K562 (cell line): ENCODE results near the gene FAM156A. TPM values are rescaled to one million over a fixed set of nuclear protein-coding genes. Genes with fewer than 3 reads are reported as not detected.
"Not testable (repeated sequence)": the region's sequence is repeated elsewhere in the genome, so short reads cannot be mapped to it uniquely, and the experiment has no call there.

ENCODE experiments used
- ATAC-seq: fragments of 200-7000 bp; cut with Tn5 transposase; 3 replicates; pipeline ENCODE4 v1.9.1; 2020; ENCODE audit warnings: moderate library complexity
- BruUV-seq: library from RNA; stranded (reverse); fragments of 400-500 nt; replicated peaks from 2 replicates; lab custom pipeline; 2021; lab: Mats Ljungman, UMichigan
- CTCF ChIA-PET: fragments of 300-600 bp; formaldehyde crosslinking; extraction: SDS; loops from one replicate; lab custom pipeline; 2021; ENCODE audit warnings: low intra/inter-chr PET ratio; lab: Yijun Ruan, JAX
- POLR2A ChIA-PET: fragments of 300-600, 350-650 bp; sonication (Branson Sonifier 250); formaldehyde crosslinking; extraction: SDS; loops from one replicate; lab custom pipeline; 2021; ENCODE audit warnings: antibody characterized with exemption, inconsistent platforms; lab: Yijun Ruan, JAX
- DNase-seq, 4 experiments: peaks; one replicate each; pipeline versions ENCODE4 v3.0.0 to v3.0.0-alpha.2; 2011 to 2018; ENCODE audit warnings: low spot score in 3 of 4, mixed read lengths in 3 of 4; ENCODE audit errors: extremely low read depth in 1 of 4
- FAIRE-seq: peaks from 2 replicates; lab custom pipeline; 2011; peaks lifted over from hg19 to GRCh38; lab: Jason Lieb, UNC
- H2AFZ ChIP-seq: 2 replicates; pipeline ENCODE4 v1.6.0; 2011; ENCODE audit warnings: low read depth, low read length, control low read depth, inconsistent platforms
- H3K27ac ChIP-seq: fragments of 200-600 bp; 3 replicates; pipeline ENCODE4 v1.8.0; 2011; ENCODE audit warnings: low read depth, mild to moderate bottlenecking, control low read depth, inconsistent platforms, low read length, moderate library complexity, mixed read lengths; ENCODE audit errors: extremely low read depth
- H3K27me3 ChIP-seq, 2 experiments: fragments of 300-600 bp in 1 of 2; 2 replicates in 1 of 2; 3 replicates in 1 of 2; pipeline versions ENCODE4 v1.6.0 to v1.8.0; 2011; ENCODE audit warnings: inconsistent platforms in 2 of 2, low read length in 2 of 2, mild to moderate bottlenecking in 1 of 2, mixed read lengths in 1 of 2, moderate library complexity in 1 of 2; ENCODE audit not compliant: control insufficient read depth in 2 of 2, insufficient read depth in 2 of 2
- H3K36me3 ChIP-seq: fragments of 300-600 bp; 3 replicates; pipeline ENCODE4 v1.8.0; 2011; ENCODE audit warnings: mild to moderate bottlenecking, low read length, inconsistent platforms; ENCODE audit not compliant: control insufficient read depth, insufficient read depth
- H3K4me1 ChIP-seq, 2 experiments: fragments of 200-600 bp in 1 of 2; replicated peaks in 1 of 2; 2 replicates in 1 of 2; 3 replicates in 1 of 2; pipeline versions ENCODE4 v1.5.1 to v1.8.0; 2011; ENCODE audit warnings: inconsistent platforms in 2 of 2, low read length in 2 of 2, mild to moderate bottlenecking in 1 of 2, mixed read lengths in 1 of 2, moderate library complexity in 1 of 2; ENCODE audit not compliant: control insufficient read depth in 2 of 2, insufficient read depth in 2 of 2
- H3K4me2 ChIP-seq: 2 replicates; pipeline ENCODE4 v1.6.1; 2011; ENCODE audit warnings: low read length, control low read depth, inconsistent platforms, mixed read lengths; ENCODE audit not compliant: insufficient read depth
- H3K4me3 ChIP-seq: fragments of 200-600 bp; sonication (generic), shearing (Covaris generic); 2 replicates; pipeline ENCODE4 v1.5.1; 2016; ENCODE audit warnings: control low read depth, inconsistent platforms
- H3K79me2 ChIP-seq: fragments of 200-600 bp; 3 replicates; pipeline ENCODE4 v1.8.0; 2011; ENCODE audit warnings: low read length, inconsistent platforms; ENCODE audit not compliant: control insufficient read depth, insufficient read depth
- H3K9ac ChIP-seq, 2 experiments: 2 replicates each; pipeline versions ENCODE4 v1.6.0 to v1.6.1; 2011; ENCODE audit warnings: low read depth in 2 of 2, low read length in 2 of 2, control low read depth in 1 of 2, inconsistent platforms in 1 of 2, mild to moderate bottlenecking in 1 of 2, mixed read lengths in 1 of 2; ENCODE audit not compliant: insufficient read depth in 1 of 2
- H3K9me1 ChIP-seq: one replicate; pipeline ENCODE4 v1.6.0; 2011; ENCODE audit warnings: inconsistent platforms, mild to moderate bottlenecking, low read length, moderate library complexity; ENCODE audit not compliant: control insufficient read depth, insufficient read depth
- H3K9me3 ChIP-seq: replicated peaks from 2 replicates; pipeline ENCODE4 v1.5.1; 2011; ENCODE audit warnings: low read depth, low read length, inconsistent platforms; ENCODE audit not compliant: control insufficient read depth, insufficient read depth
- H4K20me1 ChIP-seq: replicated peaks from 2 replicates; pipeline ENCODE4 v1.6.1; 2011; ENCODE audit warnings: low read length, inconsistent platforms, mixed read lengths; ENCODE audit not compliant: control insufficient read depth, insufficient read depth
- ARID2 ChIP-seq: fragments of 450-650 bp; IDR thresholded peaks from 2 replicates; pipeline ENCODE4 v1.6.1; 2017; ENCODE audit warnings: antibody characterized with exemption, mild to moderate bottlenecking
- CHCHD3 ChIP-seq: fragments of 250-450 bp; sonication (Bioruptor Pico); IDR thresholded peaks from 2 replicates; pipeline ENCODE4 v2.1.2; 2022; ENCODE audit warnings: mild to moderate bottlenecking
- CSDE1 ChIP-seq, 2 experiments: fragments of 450-650 bp; IDR thresholded peaks; 2 replicates each; pipeline ENCODE4 v1.6.1; 2016; ENCODE audit warnings: mild to moderate bottlenecking in 1 of 2
- ETV6 ChIP-seq, 3 experiments: fragments of 150-350 bp in 1 of 3; sonication (generic) in 1 of 3; formaldehyde crosslinking in 1 of 3; IDR thresholded peaks; 2 replicates each; pipeline versions ENCODE4 v1.6.1 to v1.8.0; 2014 to 2022; ENCODE audit warnings: borderline replicate concordance in 2 of 3, low read depth in 2 of 3, antibody characterized with exemption in 1 of 3, low read length in 1 of 3, mild to moderate bottlenecking in 1 of 3, missing genetic modification reagents in 1 of 3
- HNRNPLL ChIP-seq: fragments of 200-400 bp; formaldehyde crosslinking; IDR thresholded peaks from 2 replicates; pipeline ENCODE4 v1.6.1; 2017; ENCODE audit warnings: low read length, low read depth, mild to moderate bottlenecking; ENCODE audit not compliant: poor library complexity, severe bottlenecking
- RBM25 ChIP-seq: fragments of 200-400 bp; formaldehyde crosslinking; IDR thresholded peaks from 2 replicates; pipeline ENCODE4 v1.6.1; 2018; ENCODE audit warnings: low read length, low read depth, moderate library complexity; ENCODE audit not compliant: severe bottlenecking
- RFX1 ChIP-seq: fragments of 450-650 bp; IDR thresholded peaks from 2 replicates; pipeline ENCODE4 v1.6.1; 2016; ENCODE audit warnings: mild to moderate bottlenecking, moderate library complexity
- TEAD1 ChIP-seq, 2 experiments: fragments of 450-650 bp in 1 of 2; sonication (generic) in 1 of 2; formaldehyde crosslinking; IDR thresholded peaks; 2 replicates each; pipeline versions ENCODE4 v1.4.0 to v1.8.0; 2020 to 2022; ENCODE audit warnings: mild to moderate bottlenecking in 2 of 2, missing genetic modification reagents in 1 of 2
- THRAP3 ChIP-seq: fragments of 450-650 bp; IDR thresholded peaks from 2 replicates; pipeline ENCODE4 v1.6.1; 2016; ENCODE audit warnings: mild to moderate bottlenecking, inconsistent platforms, borderline replicate concordance
- ZNF766 ChIP-seq: fragments of 200-800 bp; sonication (Bioruptor generic); conservative IDR thresholded peaks from 2 replicates; pipeline ENCODE4 v1.6.1; 2016; ENCODE audit warnings: missing genetic modification characterization, missing compliant biosample characterization
- ZNF77 ChIP-seq: fragments of 250-450 bp; sonication (Bioruptor Pico); IDR thresholded peaks from 2 replicates; pipeline ENCODE4 v1.5.0; 2020
- WGBS: fragments of 100-300 bp; shearing (Covaris generic); methylation state at CpG from one replicate; pipeline ENCODE4 v1.1.6; 2016; ENCODE audit warnings: low coverage, mixed read lengths; ENCODE audit not compliant: insufficient coverage; ENCODE audit errors: missing lambda C conversion rate; 5-methylcytosine and 5-hydroxymethylcytosine counted together
- in situ Hi-C: fragments of 300-500 bp; cut with MboI; formaldehyde crosslinking; loops from 4 replicates; pipeline ENCODE4 v1.15.0; 2018; ENCODE audit warnings: inconsistent platforms, mixed read lengths
- intact Hi-C: fragments of 100-400 bp; cut with micrococcal nuclease; formaldehyde crosslinking; loops from 2 replicates; pipeline ENCODE4 v1.14.2; 2022
- polyA plus RNA-seq, 8 experiments: library from polyadenylated mRNA; depleted of rRNA in 4 of 8; stranded (reverse) in 5 of 8; unstranded in 3 of 8; fragments of >200 nt; fragmentation: Nextera tagmentation in 2 of 8; fragmentation: Illumina TruSeq in 1 of 8; extraction: Ambion mirVana in 2 of 8; extraction: Trizol in 1 of 8; gene quantifications; 2 replicates each; pipeline versions ENCODE4 v1.2.1 to v1.2.3, GENCODE V29; 2011 to 2014; ENCODE audit warnings: inconsistent platforms in 1 of 8, missing spikeins in 1 of 8
- total RNA-seq, 7 experiments: library from RNA; depleted of rRNA in 6 of 7; stranded (reverse); fragments of >200 nt in 6 of 7; fragmentation: Illumina TruSeq in 2 of 7; extraction: Trizol in 2 of 7; gene quantifications; 2 replicates each; pipeline versions ENCODE4 v1.2.1 to v1.2.3, GENCODE V29; 2011 to 2021; ENCODE audit warnings: low replicate concordance in 1 of 7
- TF ChIP-seq, protein P1 (sequence below), 2 experiments: fragments of 450-650 bp; conservative IDR thresholded peaks; 2 replicates each; pipeline ENCODE4 v1.6.1; 2017; ENCODE audit warnings: mild to moderate bottlenecking in 2 of 2, moderate library complexity in 2 of 2
- TF ChIP-seq, protein P2 (sequence below), 2 experiments: fragments of 450-650 bp in 1 of 2; sonication (generic) in 1 of 2; formaldehyde crosslinking in 1 of 2; IDR thresholded peaks in 1 of 2; conservative IDR thresholded peaks in 1 of 2; 2 replicates each; pipeline versions ENCODE4 v1.6.1 to v1.8.1; 2016 to 2023; ENCODE audit warnings: mild to moderate bottlenecking in 2 of 2, moderate library complexity in 2 of 2, inconsistent platforms in 1 of 2, missing genetic modification reagents in 1 of 2

The FAM156A gene
- total and polyA plus RNA-seq, 9 of the 15 experiments (the other 6 are each of a cell fraction or from before 2014, with no cell fraction given): 1.9 to 20.3 (median 8.6) TPM

DNA sequence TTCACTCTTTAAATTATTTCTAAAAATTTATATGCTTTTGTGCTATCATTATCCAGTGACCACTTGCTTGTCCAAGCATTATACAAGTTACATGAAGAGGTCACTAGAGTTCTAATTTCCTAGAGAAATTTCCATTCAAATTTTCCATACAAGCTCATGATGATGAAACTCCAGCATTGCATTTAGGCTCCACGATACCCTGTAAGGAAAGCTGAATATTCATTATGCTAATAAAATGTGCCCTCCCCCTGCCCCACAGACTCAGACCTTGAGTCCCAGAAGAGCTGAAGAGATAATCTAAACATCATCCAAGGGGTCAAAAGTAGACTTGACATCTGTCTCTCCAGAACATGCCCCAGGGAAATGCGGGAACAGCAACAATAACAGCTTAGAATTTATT is 19.6 kb upstream of the FAM156A start:
- BruUV-seq: no TSS peak
- Histone ChIP-seq H4K20me1 (no peaks in the 10 kb centered on the region), H3K4me2 (no peak overlapping the region), H3K9me1 (no peaks in the 10 kb centered on the region), H3K9ac (no peak overlapping the region), H3K4me1 (no peaks in the 10 kb centered on the region; a peak in 1 of 5 replicates), H3K79me2 (no peaks in the 10 kb centered on the region), H3K36me3 (no peaks in the 10 kb centered on the region)
- POLR2A ChIA-PET: no interaction called here
- CTCF ChIA-PET: no interaction called here
- no peak for FAIRE-seq
- no peak for DNase-seq
- TF ChIP-seq TEAD1 (CRISPR knock-in tag; IDR thresholded peaks at IDR 0.05) (no peak), RFX1 (no peak), THRAP3 (no peak), CSDE1 (IDR thresholded peaks at IDR 0.05) (no peak), RBM25 (no peak), ARID2 (no peak), ETV6 (IDR thresholded peaks at IDR 0.05; ENCODE audit: borderline replicate concordance in 1 of 2, low read depth in 2 of 2, low read length in 1 of 2) (no peak), ETV6 (CRISPR knock-in tag; IDR thresholded peaks at IDR 0.05; ENCODE audit: borderline replicate concordance) (no peak), CHCHD3 (no peak), ZNF766 (no peak), HNRNPLL (no peak), ZNF77 (CRISPR knock-in tag) (no peak)
- TF ChIP-seq, protein P1, sequence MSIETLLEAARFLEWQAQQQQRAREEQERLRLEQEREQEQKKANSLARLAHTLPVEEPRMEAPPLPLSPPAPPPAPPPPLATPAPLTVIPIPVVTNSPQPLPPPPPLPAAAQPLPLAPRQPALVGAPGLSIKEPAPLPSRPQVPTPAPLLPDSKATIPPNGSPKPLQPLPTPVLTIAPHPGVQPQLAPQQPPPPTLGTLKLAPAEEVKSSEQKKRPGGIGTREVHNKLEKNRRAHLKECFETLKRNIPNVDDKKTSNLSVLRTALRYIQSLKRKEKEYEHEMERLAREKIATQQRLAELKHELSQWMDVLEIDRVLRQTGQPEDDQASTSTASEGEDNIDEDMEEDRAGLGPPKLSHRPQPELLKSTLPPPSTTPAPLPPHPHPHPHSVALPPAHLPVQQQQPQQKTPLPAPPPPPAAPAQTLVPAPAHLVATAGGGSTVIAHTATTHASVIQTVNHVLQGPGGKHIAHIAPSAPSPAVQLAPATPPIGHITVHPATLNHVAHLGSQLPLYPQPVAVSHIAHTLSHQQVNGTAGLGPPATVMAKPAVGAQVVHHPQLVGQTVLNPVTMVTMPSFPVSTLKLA (conservative IDR thresholded peaks at IDR 0.05): no peak
- TF ChIP-seq, protein P2, sequence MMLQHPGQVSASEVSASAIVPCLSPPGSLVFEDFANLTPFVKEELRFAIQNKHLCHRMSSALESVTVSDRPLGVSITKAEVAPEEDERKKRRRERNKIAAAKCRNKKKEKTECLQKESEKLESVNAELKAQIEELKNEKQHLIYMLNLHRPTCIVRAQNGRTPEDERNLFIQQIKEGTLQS (IDR thresholded peaks at IDR 0.05): no peak
- TF ChIP-seq, protein P2 (CRISPR knock-in tag; conservative IDR thresholded peaks at IDR 0.05): no peak
- TF ChIP-seq, all 486 proteins: peak for 0
- no peaks in the 10 kb centered on the region for H3K9me3 ChIP-seq
- intact Hi-C loops: no loop called here
- no peak overlapping the region for H3K27ac ChIP-seq
- 15% methylated on average over 2 of the region's 2 CpGs for WGBS
- ATAC-seq: no peak
- H2AFZ ChIP-seq: no peak overlapping the region
- in situ Hi-C loops: no loop called here
- no peak overlapping the region for H3K4me3 ChIP-seq
- no peaks in the 10 kb centered on the region for H3K27me3 ChIP-seq

DNA sequence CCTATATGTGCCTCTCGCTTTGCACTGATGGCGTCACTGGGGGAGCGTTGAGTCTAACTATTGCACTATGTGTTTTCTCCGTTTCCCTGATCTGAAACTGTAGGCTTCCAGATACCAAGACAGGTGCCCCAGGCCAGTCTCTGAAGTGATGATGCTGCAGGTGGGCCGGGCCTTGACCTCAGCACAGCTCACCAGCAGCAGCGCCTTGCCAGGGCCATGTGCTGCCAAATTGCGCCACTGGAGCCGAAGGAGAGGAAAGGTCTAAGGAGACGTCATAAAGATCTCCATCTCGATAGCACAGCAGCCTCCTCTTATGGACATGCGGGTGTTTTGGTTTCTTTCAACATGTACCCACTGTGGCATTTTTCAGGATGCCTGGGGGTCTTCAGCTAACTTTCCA is 17.3 kb upstream of the FAM156A start:
- 39% methylated on average over 3 of the region's 11 CpGs for WGBS
- in situ Hi-C loops, BruUV-seq, ATAC-seq, CTCF ChIA-PET, H3K27me3 ChIP-seq, H3K9me3 ChIP-seq, H4K20me1 ChIP-seq, intact Hi-C loops, H3K9ac ChIP-seq, DNase-seq, H3K4me2 ChIP-seq, H3K9me1 ChIP-seq, H3K79me2 ChIP-seq, FAIRE-seq, POLR2A ChIA-PET, H3K36me3 ChIP-seq, H3K4me1 ChIP-seq, H3K4me3 ChIP-seq, H3K27ac ChIP-seq, H2AFZ ChIP-seq: not testable (repeated sequence)
